Suprapubic skin (tissue), 4 donors: ENCODE data around the gene INPP5K.

Source experiments
- CTCF ChIP-seq, 2 donors: fragments of 200-600 bp in 1 of 2; fragments of 450-650 bp in 1 of 2; sonication (generic) in 1 of 2; IDR thresholded peaks; one replicate each; pipeline ENCODE4 v1.5.1; 2016 to 2019; ENCODE audit warnings: antibody characterized with exemption in 2 of 2, mild to moderate bottlenecking in 1 of 2, moderate library complexity in 1 of 2
- EP300 ChIP-seq: sonication (generic); formaldehyde crosslinking; IDR thresholded peaks from one replicate; pipeline ENCODE4 v1.6.1; 2017; ENCODE audit warnings: antibody characterized with exemption
- POLR2A ChIP-seq, 2 donors: fragments of 450-650 bp; IDR thresholded peaks; one replicate each; pipeline ENCODE4 v1.6.1; 2017; ENCODE audit warnings: antibody characterized with exemption in 2 of 2, mild to moderate bottlenecking in 2 of 2, moderate library complexity in 2 of 2
- POLR2AphosphoS5 ChIP-seq, 3 donors: sonication (generic); formaldehyde crosslinking; IDR thresholded peaks; one replicate each; pipeline ENCODE4 v1.6.1; 2017; ENCODE audit warnings: antibody characterized with exemption in 3 of 3

DNA sequence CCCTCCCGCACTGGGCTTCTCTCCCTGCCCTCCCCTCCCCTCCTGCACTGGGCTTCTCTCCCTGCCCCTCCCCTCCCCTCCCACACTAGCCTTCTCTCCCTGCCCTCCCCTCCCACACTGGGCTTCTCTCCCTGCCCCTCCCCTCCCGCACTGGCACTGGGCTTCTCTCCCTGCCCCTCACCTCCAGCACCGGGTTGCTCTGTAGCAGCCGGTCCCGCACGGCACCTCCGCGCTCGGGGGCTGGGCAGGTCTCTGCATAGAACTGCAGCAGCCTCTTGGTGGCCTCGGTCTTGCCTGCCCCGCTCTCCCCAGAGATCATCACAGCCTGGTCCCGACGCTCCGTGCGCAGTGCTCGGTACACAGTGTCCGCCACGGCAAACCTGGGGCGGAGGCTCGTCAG, 33.7 kb downstream of the INPP5K start:
- TF ChIP-seq POLR2A (IDR thresholded peaks at IDR 0.05), result no peak
- no peak for TF ChIP-seq CTCF (IDR thresholded peaks at IDR 0.05)
- no peak for TF ChIP-seq POLR2AphosphoS5 (IDR thresholded peaks at IDR 0.05)
- no peak for TF ChIP-seq EP300
